Measurements from ENCODE around the gene DIP2B.

GRCh38 chr12:50764286-50765094 is 259.7 kb downstream of the DIP2B start:
- TF ChIP-seq, protein P1, sequence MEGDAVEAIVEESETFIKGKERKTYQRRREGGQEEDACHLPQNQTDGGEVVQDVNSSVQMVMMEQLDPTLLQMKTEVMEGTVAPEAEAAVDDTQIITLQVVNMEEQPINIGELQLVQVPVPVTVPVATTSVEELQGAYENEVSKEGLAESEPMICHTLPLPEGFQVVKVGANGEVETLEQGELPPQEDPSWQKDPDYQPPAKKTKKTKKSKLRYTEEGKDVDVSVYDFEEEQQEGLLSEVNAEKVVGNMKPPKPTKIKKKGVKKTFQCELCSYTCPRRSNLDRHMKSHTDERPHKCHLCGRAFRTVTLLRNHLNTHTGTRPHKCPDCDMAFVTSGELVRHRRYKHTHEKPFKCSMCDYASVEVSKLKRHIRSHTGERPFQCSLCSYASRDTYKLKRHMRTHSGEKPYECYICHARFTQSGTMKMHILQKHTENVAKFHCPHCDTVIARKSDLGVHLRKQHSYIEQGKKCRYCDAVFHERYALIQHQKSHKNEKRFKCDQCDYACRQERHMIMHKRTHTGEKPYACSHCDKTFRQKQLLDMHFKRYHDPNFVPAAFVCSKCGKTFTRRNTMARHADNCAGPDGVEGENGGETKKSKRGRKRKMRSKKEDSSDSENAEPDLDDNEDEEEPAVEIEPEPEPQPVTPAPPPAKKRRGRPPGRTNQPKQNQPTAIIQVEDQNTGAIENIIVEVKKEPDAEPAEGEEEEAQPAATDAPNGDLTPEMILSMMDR (IDR thresholded peaks at IDR 0.05; ENCODE audit: insufficient read depth, low read length, poor library complexity, severe bottlenecking), result no peak
- no peak for TF ChIP-seq EZH2phosphoT487 (conservative IDR thresholded peaks at IDR 0.05; ENCODE audit: low read length)

All from SU-DHL-6 (cell line).